Measurements from ENCODE around the gene QRSL1.

QRSL1 gene

GRCh38 chr6:106670236-106670635, 40.9 kb downstream of the QRSL1 start:
- no peak overlapping the region for H3K4me3 ChIP-seq (ENCODE audit: low read length)
- no peak for TF ChIP-seq CTCF (IDR thresholded peaks at IDR 0.05; ENCODE audit: insufficient read depth, low read depth, low read length, missing control alignments)
- DNase-seq (ENCODE audit: low read depth) = no peak

DNA sequence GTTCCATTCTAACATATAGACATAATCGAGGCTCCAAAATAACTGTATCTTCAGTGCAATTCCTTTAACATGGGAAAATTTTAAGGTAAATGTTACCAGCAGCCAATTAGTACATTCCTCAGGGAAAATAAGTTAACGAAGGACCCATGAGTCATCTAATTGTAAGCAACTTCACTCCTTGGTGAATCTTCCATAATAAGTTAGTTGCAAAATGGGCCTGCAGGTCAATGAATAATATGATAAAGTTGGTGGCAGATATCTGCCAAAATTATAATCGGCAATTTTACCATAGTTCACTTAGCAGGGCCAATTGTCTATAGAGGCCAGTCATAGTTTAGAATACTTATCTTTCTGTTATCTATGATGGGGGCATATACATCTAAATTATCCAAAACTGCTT, 42.3 kb downstream of the QRSL1 start:
- DNase-seq (ENCODE audit: low read depth) = no peak
- no peak for TF ChIP-seq CTCF (IDR thresholded peaks at IDR 0.05; ENCODE audit: insufficient read depth, low read depth, low read length, missing control alignments)
- H3K4me3 ChIP-seq (ENCODE audit: low read length) = no peak overlapping the region

DNA sequence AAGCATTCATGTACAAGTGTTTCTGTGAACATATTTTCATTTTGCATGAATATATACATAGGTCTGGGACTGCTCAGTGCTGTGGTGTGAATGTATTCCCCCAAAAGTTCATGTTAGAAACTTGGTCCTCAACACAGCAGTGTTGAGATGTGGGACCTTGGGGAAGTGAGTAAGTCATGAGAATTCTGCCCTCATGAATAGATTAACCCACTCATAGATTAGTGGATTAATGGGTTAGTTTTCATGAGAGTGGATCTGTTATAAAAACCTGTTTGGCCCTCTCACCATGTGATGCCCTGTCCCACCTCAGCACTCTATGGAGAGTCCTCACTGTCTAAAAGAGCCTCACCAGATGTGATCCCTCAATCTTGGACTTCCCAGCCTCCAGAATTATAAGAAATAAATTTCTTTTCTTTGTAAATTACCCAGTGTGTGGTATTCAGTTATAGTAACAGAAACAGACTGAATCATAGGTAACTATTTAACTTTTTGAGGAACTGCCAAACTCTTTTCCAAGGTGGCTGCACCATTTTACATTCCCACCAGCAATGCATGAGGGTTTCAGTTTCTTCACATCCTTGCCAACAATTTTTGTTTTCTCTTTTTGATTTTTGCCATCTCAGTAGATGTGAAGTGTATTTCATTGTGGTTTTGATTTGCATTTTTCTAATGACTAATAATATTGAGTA, 45.3 kb downstream of the QRSL1 start:
- TF ChIP-seq CTCF (IDR thresholded peaks at IDR 0.05; ENCODE audit: insufficient read depth, low read depth, low read length, missing control alignments) = no peak
- H3K4me3 ChIP-seq (ENCODE audit: low read length) = no peak overlapping the region
- DNase-seq (ENCODE audit: low read depth) = no peak

GRCh38 chr6:106677282-106677681, 47.9 kb downstream of the QRSL1 start:
- DNase-seq (ENCODE audit: low read depth) = peak; percentile 31
- no peak overlapping the region for H3K4me3 ChIP-seq (ENCODE audit: low read length)
- TF ChIP-seq CTCF (IDR thresholded peaks at IDR 0.05; ENCODE audit: insufficient read depth, low read depth, low read length, missing control alignments) = no peak

DNA sequence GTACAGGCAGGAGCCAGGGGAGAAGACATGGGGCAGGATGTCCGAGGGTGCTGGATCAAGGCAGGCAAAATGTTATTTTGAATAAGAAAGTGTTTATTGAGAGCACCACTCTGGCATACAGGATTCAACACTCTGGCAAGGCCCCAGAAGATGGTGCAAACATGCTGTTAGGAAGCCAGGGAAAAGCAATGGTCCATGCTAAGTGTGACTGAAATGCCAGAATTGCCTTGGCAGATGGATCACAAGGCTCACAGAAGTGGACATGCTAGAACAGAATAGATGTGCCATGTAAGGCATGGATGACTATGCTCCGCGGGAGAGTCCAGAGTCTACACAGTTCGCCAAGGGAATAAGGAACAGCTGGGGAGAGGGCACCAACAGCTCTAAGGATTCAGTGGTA, 54.6 kb downstream of the QRSL1 start:
- TF ChIP-seq CTCF (IDR thresholded peaks at IDR 0.05; ENCODE audit: insufficient read depth, low read depth, low read length, missing control alignments) = no peak
- no peak for DNase-seq (ENCODE audit: low read depth)
- H3K4me3 ChIP-seq (ENCODE audit: low read length) = no peak overlapping the region

DNA sequence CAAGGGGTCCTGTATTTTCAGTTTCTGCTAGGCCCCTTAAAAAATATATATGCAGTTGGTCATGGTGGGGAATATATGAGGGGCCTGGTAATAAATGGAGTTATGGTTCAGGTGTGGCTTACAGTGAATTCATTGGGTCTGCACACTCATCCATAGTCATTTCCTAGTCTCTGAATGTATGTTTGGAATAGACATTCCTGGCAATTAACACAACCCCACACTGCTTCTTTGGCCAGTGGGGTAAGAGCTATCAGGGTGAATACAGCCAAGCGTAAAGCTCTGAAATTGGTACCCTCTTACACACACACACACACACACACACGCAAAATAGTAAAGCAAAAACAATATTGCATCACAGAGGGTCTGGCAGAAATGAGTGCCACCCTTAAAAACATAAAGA, 56.5 kb downstream of the QRSL1 start:
- no peak overlapping the region for H3K4me3 ChIP-seq (ENCODE audit: low read length)
- peak; percentile 28 for DNase-seq (ENCODE audit: low read depth)
- TF ChIP-seq CTCF (IDR thresholded peaks at IDR 0.05; ENCODE audit: insufficient read depth, low read depth, low read length, missing control alignments) = no peak

Measured in epithelial cell of esophagus (primary cell).